Breast epithelium (tissue), 4 donors: ENCODE measurements around the gene ZSCAN20. TPM values are rescaled to one million over a fixed set of nuclear protein-coding genes. Genes with fewer than 3 reads are reported as not detected.

ENCODE experiments used
- DNase-seq, 2 donors: peaks; one replicate each; pipeline ENCODE4 v3.0.0-alpha.2; 2019; ENCODE audit warnings: low spot score in 2 of 2
- H3K27ac ChIP-seq, 2 donors: fragments of 200-600 bp; sonication (generic) in 1 of 2; one replicate each; pipeline ENCODE4 v1.5.1; 2016 to 2019; ENCODE audit warnings: mild to moderate bottlenecking in 1 of 2
- H3K27me3 ChIP-seq, 2 donors: fragments of 200-600 bp; sonication (generic) in 1 of 2; one replicate each; pipeline versions ENCODE4 v1.5.1 to v1.6.0; 2017 to 2019; ENCODE audit warnings: control low read depth in 1 of 2, mild to moderate bottlenecking in 1 of 2
- H3K36me3 ChIP-seq: fragments of 200-600 bp; one replicate; pipeline ENCODE4 v1.5.1; 2019
- H3K4me1 ChIP-seq, 2 donors: fragments of 200-600 bp; sonication (generic); one replicate each; pipeline ENCODE4 v1.5.1; 2016 to 2019; ENCODE audit warnings: control low read depth in 1 of 2
- H3K4me3 ChIP-seq, 3 donors: fragments of 200-600 bp; sonication (generic); 1 replicate in 2 of 3; 2 replicates in 1 of 3; pipeline ENCODE4 v1.5.1; 2016 to 2019; ENCODE audit warnings: mild to moderate bottlenecking in 3 of 3, moderate library complexity in 2 of 3
- H3K9me3 ChIP-seq, 2 donors: fragments of 200-600 bp; sonication (generic) in 1 of 2; one replicate each; pipeline ENCODE4 v1.5.1; 2016 to 2019; ENCODE audit warnings: control low read depth in 1 of 2
- CTCF ChIP-seq, 3 donors: fragments of 450-650 bp; IDR thresholded peaks; one replicate each; pipeline ENCODE4 v1.5.1; 2016 to 2017; ENCODE audit warnings: antibody characterized with exemption in 3 of 3, mild to moderate bottlenecking in 3 of 3, moderate library complexity in 3 of 3
- POLR2A ChIP-seq: fragments of 450-650 bp; IDR thresholded peaks from one replicate; pipeline ENCODE4 v1.6.1; 2016; ENCODE audit warnings: antibody characterized with exemption, mild to moderate bottlenecking, moderate library complexity
- POLR2AphosphoS5 ChIP-seq, 3 donors: sonication (generic); formaldehyde crosslinking; IDR thresholded peaks; one replicate each; pipeline ENCODE4 v1.6.1; 2017; ENCODE audit warnings: antibody characterized with exemption in 3 of 3
- intact Hi-C: fragments of 100-400 bp; cut with DNase I; formaldehyde crosslinking; loops from one replicate; pipeline ENCODE4 v1.15.1; 2023; ENCODE audit warnings: low total_unique reads
- total RNA-seq, 3 donors: library from RNA; depleted of rRNA; stranded (reverse); fragments of >200 nt; gene quantifications; one replicate each; pipeline ENCODE4 v1.1.0, GENCODE V29; 2016

The ZSCAN20 gene
- total RNA-seq, 3 donors from 2014 or later = 4.2 to 7.9 (median 7.5) TPM

- no peaks in the 10 kb centered on the region for H3K9me3 ChIP-seq
- TF ChIP-seq POLR2AphosphoS5 (IDR thresholded peaks at IDR 0.05) = no peak
- TF ChIP-seq CTCF (IDR thresholded peaks at IDR 0.05) = no peak
- TF ChIP-seq POLR2A = no peak
- no peak overlapping the region for H3K27ac ChIP-seq
- H3K4me3 ChIP-seq = no peak overlapping the region
- H3K4me1 ChIP-seq = no peaks in the 10 kb centered on the region
- no peaks in the 10 kb centered on the region for H3K27me3 ChIP-seq
- no peaks in the 10 kb centered on the region for H3K36me3 ChIP-seq
- DNase-seq = no peak
- intact Hi-C loops = no loop called here
Measured at GRCh38 chr1:33438364-33439160, 33.9 kb upstream of the ZSCAN20 start.

GRCh38 chr1:33439662-33440061 lies 32.8 kb upstream of the ZSCAN20 start:
- TF ChIP-seq POLR2A (no peak), CTCF (IDR thresholded peaks at IDR 0.05) (no peak), POLR2AphosphoS5 (IDR thresholded peaks at IDR 0.05) (no peak)
- Histone ChIP-seq H3K27ac (no peak overlapping the region), H3K4me3 (no peak overlapping the region), H3K36me3 (no peaks in the 10 kb centered on the region), H3K4me1 (no peaks in the 10 kb centered on the region), H3K9me3 (no peaks in the 10 kb centered on the region), H3K27me3 (no peaks in the 10 kb centered on the region)
- intact Hi-C loops = no loop called here
- DNase-seq = no peak

- TF ChIP-seq CTCF (IDR thresholded peaks at IDR 0.05) = no peak
- Histone ChIP-seq H3K4me3 (no peak overlapping the region), H3K4me1 (no peaks in the 10 kb centered on the region), H3K36me3 (no peaks in the 10 kb centered on the region), H3K27me3 (no peaks in the 10 kb centered on the region), H3K9me3 (no peaks in the 10 kb centered on the region), H3K27ac (no peak overlapping the region)
- intact Hi-C loops = no loop called here
- DNase-seq = no peak
Measured at GRCh38 chr1:33441088-33441745, 31.2 kb upstream of the ZSCAN20 start.

- Histone ChIP-seq H3K4me3 (no peak overlapping the region), H3K36me3 (no peaks in the 10 kb centered on the region), H3K9me3 (no peaks in the 10 kb centered on the region), H3K4me1 (no peaks in the 10 kb centered on the region), H3K27ac (no peak overlapping the region), H3K27me3 (no peaks in the 10 kb centered on the region)
- no peak for TF ChIP-seq POLR2AphosphoS5 (IDR thresholded peaks at IDR 0.05)
- no peak for TF ChIP-seq CTCF (IDR thresholded peaks at IDR 0.05)
- no peak for TF ChIP-seq POLR2A
- intact Hi-C loops = no loop called here
- no peak for DNase-seq
Measured at GRCh38 chr1:33442141-33442540, 30.3 kb upstream of the ZSCAN20 start.

GRCh38 chr1:33443080-33443704 lies 29.3 kb upstream of the ZSCAN20 start:
- Histone ChIP-seq H3K27ac (no peak overlapping the region), H3K27me3 (no peaks in the 10 kb centered on the region), H3K36me3 (no peaks in the 10 kb centered on the region), H3K4me3 (no peak overlapping the region), H3K4me1 (no peaks in the 10 kb centered on the region), H3K9me3 (no peaks in the 10 kb centered on the region)
- no peak for TF ChIP-seq POLR2AphosphoS5 (IDR thresholded peaks at IDR 0.05)
- no peak for TF ChIP-seq CTCF (IDR thresholded peaks at IDR 0.05)
- TF ChIP-seq POLR2A = no peak
- intact Hi-C loops = no loop called here
- DNase-seq = no peak
